Measurements from ENCODE around the gene IFNL4. TPM values are rescaled to one million over a fixed set of nuclear protein-coding genes. Genes with fewer than 3 reads are reported as not detected.

The IFNL4 gene
- total RNA-seq, 4 donors from 2014 or later: not detected

DNA sequence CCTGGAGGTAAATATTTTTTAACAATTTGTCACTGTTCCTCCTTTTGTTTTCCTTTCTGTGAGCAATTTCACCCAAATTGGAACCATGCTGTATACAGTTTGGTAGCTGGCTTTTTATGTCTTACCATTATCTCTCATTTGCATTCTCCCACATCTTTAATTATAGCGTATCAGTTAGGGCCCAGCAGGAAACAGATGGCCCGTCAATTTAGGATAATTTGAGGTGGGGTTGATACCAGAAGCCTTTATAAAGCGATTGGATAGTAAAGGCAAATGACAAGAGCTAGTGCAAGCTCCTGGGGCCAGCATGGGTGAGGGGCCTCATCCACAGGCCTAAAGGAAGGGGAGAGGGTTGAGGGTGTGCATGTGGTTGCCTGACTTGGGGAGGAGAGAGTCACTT lies 3.8 kb upstream of the IFNL4 start:
- H3K27me3 ChIP-seq: peaks cover 51% of the 10 kb centered on the region
- H3K4me1 ChIP-seq: peaks cover 0 to 8% (median 4%) of the 10 kb centered on the region in 4 donors
- TF ChIP-seq POLR2AphosphoS5 (IDR thresholded peaks at IDR 0.05) (no peak), EP300 (IDR thresholded peaks at IDR 0.05; ENCODE audit: low read depth) (no peak), POLR2A (IDR thresholded peaks at IDR 0.05) (no peak)
- TF ChIP-seq, protein P1, sequence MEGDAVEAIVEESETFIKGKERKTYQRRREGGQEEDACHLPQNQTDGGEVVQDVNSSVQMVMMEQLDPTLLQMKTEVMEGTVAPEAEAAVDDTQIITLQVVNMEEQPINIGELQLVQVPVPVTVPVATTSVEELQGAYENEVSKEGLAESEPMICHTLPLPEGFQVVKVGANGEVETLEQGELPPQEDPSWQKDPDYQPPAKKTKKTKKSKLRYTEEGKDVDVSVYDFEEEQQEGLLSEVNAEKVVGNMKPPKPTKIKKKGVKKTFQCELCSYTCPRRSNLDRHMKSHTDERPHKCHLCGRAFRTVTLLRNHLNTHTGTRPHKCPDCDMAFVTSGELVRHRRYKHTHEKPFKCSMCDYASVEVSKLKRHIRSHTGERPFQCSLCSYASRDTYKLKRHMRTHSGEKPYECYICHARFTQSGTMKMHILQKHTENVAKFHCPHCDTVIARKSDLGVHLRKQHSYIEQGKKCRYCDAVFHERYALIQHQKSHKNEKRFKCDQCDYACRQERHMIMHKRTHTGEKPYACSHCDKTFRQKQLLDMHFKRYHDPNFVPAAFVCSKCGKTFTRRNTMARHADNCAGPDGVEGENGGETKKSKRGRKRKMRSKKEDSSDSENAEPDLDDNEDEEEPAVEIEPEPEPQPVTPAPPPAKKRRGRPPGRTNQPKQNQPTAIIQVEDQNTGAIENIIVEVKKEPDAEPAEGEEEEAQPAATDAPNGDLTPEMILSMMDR (IDR thresholded peaks at IDR 0.05): no peak
- H3K9me3 ChIP-seq: no peaks in the 10 kb centered on the region
- H3K27ac ChIP-seq: no peak overlapping the region
- in situ Hi-C loops (cut with MboI; ENCODE audit: low pct_ligation_motif_present in 1 of 4, low pct_unique_long_range_greater_than_20kb in 1 of 4, low sequenced_read_pairs in 3 of 4) (no loop called here), intact Hi-C loops (cut with DNase I; ENCODE audit: low total_unique reads) (no loop called here)
- 52 to 56% methylated on average over 3 of the region's 3 CpGs for WGBS, 2 donors (ENCODE audit: low coverage in 1 of 2)
- no peaks in the 10 kb centered on the region for H3K36me3 ChIP-seq
- no peak for DNase-seq
- H3K4me3 ChIP-seq: no peak overlapping the region

DNA sequence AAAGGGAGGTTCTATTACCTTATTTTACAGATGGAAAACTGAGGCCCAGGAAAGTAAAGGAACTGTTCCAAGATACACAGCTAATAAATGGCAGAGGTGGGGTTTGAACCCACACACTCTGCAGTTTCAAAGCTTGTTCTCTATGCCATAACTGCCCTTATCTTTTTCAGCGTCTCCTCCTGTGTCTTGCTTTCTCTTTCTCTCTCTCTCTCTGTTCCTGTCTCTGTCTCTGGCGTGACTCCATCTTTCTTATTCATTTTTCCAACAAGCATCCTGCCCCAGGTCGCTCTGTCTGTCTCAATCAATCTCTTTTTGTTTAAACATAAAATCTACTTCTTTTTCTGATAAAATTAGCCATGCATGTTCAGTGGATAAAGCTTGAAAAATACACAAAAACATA lies 3.2 kb upstream of the IFNL4 start:
- no peaks in the 10 kb centered on the region for H3K9me3 ChIP-seq
- no peak overlapping the region for H3K4me3 ChIP-seq
- H3K36me3 ChIP-seq: no peaks in the 10 kb centered on the region
- no peak for TF ChIP-seq EP300 (IDR thresholded peaks at IDR 0.05; ENCODE audit: low read depth)
- TF ChIP-seq POLR2AphosphoS5 (IDR thresholded peaks at IDR 0.05): no peak
- no peak for TF ChIP-seq POLR2A (IDR thresholded peaks at IDR 0.05)
- TF ChIP-seq, protein P1 (IDR thresholded peaks at IDR 0.05): no peak
- no peak for DNase-seq
- WGBS, 2 donors (ENCODE audit: low coverage in 1 of 2): 50 to 76% methylated on average over 3 of the region's 3 CpGs
- no peak overlapping the region for H3K27ac ChIP-seq
- peaks cover 57% of the 10 kb centered on the region for H3K27me3 ChIP-seq
- in situ Hi-C loops (cut with MboI; ENCODE audit: low pct_ligation_motif_present in 1 of 4, low pct_unique_long_range_greater_than_20kb in 1 of 4, low sequenced_read_pairs in 3 of 4): no loop called here
- intact Hi-C loops (cut with DNase I; ENCODE audit: low total_unique reads): no loop called here
- peaks cover 0 to 12% (median 9%) of the 10 kb centered on the region in 4 donors for H3K4me1 ChIP-seq

DNA sequence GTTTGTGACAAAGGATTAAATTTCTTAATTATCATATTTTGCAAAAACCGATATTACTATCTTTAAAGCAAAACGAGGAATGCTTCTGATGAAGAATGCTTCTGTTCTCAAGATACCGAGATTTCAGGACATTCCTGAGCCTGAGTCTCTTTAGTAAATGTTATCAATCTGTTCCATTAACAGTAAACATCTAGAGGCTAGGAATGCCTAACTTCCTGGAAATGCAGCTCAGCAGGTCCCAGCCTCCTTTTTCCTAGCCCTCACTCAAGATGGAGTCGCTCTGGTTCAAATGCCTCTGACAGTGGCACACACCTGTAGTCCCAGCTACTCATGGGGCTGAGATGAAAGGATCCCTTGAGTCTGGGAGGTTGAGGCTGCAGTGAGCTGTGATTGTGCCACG lies 2.4 kb upstream of the IFNL4 start:
- intact Hi-C loops (cut with DNase I; ENCODE audit: low total_unique reads) (no loop called here), in situ Hi-C loops (cut with MboI; ENCODE audit: low pct_ligation_motif_present in 1 of 4, low pct_unique_long_range_greater_than_20kb in 1 of 4, low sequenced_read_pairs in 3 of 4) (no loop called here)
- WGBS, 2 donors (ENCODE audit: low coverage in 1 of 2): 62 to 79% methylated on average over 3 to 5 of the region's 5 CpGs
- H3K4me3 ChIP-seq: no peak overlapping the region
- H3K27me3 ChIP-seq: peaks cover 57% of the 10 kb centered on the region
- DNase-seq: no peak
- no peak overlapping the region for H3K27ac ChIP-seq
- no peak for TF ChIP-seq POLR2A (IDR thresholded peaks at IDR 0.05)
- H3K4me1 ChIP-seq: peaks cover 0 to 12% (median 9%) of the 10 kb centered on the region in 4 donors
- H3K9me3 ChIP-seq: no peaks in the 10 kb centered on the region
- no peaks in the 10 kb centered on the region for H3K36me3 ChIP-seq

DNA sequence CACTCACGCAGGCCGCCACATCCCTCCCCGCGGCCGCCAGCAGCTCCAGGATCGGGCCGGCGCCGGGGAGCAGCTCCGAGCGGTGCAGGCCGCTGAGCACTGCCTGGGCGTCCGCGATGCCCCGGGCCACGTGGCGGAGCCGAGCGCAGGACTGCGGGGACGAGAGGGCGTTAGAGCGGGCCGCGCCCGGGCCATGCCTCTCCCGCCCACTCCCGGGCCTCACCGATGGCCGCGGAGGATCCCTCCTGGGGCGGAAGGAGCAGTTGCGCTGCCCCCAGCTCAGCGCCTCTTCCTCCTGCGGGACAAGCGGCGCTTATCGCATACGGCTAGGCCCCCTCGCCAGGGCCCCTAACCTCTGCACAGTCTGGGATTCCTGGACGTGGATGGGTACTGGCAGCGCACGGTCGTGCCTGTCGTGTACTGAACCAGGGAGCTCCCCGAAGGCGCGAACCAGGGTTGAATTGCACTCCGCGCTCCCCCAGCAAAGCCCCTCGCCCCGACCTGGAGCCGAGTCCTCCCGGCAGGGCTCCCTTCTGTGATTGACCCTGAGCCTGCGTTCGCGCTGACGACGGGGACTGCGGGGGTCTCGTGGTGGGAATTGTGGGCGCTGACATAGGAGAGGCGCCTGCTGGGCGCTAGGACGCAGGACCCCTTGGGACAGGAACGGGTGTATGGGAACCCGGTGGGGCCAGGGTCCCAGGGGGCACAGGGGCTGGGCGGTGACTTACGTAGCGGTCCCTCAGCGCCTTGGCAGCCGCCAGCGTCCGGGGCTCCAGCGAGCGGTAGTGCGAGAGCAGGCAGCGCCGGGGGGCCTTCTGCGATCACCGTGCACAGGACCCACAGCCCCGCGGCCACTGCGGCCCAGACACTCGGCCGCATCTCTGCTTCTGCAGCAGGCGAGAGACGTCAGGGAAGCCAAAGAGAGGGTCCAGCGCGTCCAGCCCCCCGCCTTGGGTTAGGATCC lies 673 bp downstream of the IFNL4 start:
- no peak overlapping the region for H3K27ac ChIP-seq
- peak overlapping the region in 1 of 4 donors; percentile 15 for H3K4me3 ChIP-seq
- no peak for DNase-seq
- no peaks in the 10 kb centered on the region for H3K9me3 ChIP-seq
- TF ChIP-seq, protein P1 (IDR thresholded peaks at IDR 0.05): no peak
- TF ChIP-seq POLR2A (IDR thresholded peaks at IDR 0.05) (no peak), POLR2AphosphoS5 (IDR thresholded peaks at IDR 0.05) (no peak), EP300 (IDR thresholded peaks at IDR 0.05; ENCODE audit: low read depth) (no peak)
- WGBS, 2 donors (ENCODE audit: low coverage in 1 of 2): 51% methylated on average over 52 of the region's 92 CpGs; no CpG with 5 or more reads in 1 of the 2 donors
- peaks cover 0 to 10% (median 9%) of the 10 kb centered on the region in 4 donors for H3K4me1 ChIP-seq
- no peaks in the 10 kb centered on the region for H3K36me3 ChIP-seq
- intact Hi-C loops (cut with DNase I; ENCODE audit: low total_unique reads): no loop called here
- in situ Hi-C loops (cut with MboI; ENCODE audit: low pct_ligation_motif_present in 1 of 4, low pct_unique_long_range_greater_than_20kb in 1 of 4, low sequenced_read_pairs in 3 of 4): no loop called here
- H3K27me3 ChIP-seq: peaks cover 51% of the 10 kb centered on the region

All from transverse colon (tissue), 4 donors.